ENCODE measurements around the gene CFAP99.

The CFAP99 gene

DNA sequence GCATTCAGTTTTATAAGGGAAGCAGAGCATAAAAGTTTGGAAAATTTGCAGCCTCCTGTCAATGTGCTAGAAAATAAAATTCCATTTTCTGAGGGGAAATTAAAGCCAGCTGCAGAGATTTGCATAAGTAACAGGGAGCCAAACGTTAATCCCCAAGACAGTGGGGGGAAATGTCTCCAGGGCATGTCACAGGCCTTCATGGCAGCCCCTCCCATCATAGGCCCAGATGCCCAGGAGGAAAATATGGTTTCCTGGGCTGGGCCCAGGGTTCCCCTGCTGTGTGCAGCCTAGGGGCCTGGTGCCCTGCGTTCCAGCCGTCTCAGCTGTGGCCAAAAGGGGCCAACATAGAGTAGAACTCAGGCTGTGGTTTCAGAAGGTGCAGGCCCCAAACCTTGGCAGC, 59.5 kb downstream of the CFAP99 start:
- DNase-seq = no peak

- DNase-seq = no peak
Measured at GRCh38 chr4:2480649-2481048, 61.9 kb downstream of the CFAP99 start.

- DNase-seq = no peak
Measured at GRCh38 chr4:2482192-2482591, 63.4 kb downstream of the CFAP99 start.

- no peak for DNase-seq
Measured at GRCh38 chr4:2482693-2483092, 63.9 kb downstream of the CFAP99 start.

DNA sequence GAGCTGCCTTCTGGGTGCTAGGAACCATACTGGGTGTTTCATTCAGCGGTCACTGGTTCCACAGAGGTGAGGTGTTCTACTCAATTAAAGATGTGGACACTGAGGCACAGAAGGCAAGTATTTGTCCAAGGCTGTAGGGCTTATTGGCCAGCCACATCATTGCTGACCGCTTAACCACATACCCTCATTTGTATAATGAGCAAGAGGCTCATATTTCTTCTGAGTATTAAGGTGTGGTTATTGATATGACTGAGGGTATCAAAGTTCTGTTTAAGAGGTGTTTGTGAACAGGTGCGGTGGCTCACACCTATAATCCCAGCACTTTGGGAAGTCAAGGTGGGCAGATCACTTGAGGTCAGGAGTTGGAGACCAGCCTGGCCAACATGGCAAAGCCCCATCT, 64.5 kb downstream of the CFAP99 start:
- DNase-seq = no peak

DNA sequence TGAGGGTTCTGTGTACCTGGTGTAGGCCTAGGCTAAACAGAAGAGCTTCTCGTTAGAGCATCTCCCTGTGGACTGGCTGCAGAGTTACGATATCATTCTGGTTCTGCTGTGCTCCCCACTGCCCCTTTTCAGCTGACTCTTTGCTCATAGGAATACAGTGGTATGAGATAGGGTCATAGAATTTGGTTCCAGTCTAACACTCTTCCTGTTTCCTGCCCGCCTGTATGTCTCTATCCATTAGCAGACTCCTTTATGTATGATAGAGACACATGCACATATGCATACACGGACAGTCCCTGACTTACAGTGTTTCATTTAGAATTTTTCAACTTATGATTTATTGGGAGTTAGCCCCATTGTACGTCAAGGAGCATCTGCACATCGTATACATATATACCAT, 65.4 kb downstream of the CFAP99 start:
- DNase-seq = no peak

GRCh38 chr4:2484993-2485392, 66.2 kb downstream of the CFAP99 start:
- peak; percentile 91 to 94 for DNase-seq

DNA sequence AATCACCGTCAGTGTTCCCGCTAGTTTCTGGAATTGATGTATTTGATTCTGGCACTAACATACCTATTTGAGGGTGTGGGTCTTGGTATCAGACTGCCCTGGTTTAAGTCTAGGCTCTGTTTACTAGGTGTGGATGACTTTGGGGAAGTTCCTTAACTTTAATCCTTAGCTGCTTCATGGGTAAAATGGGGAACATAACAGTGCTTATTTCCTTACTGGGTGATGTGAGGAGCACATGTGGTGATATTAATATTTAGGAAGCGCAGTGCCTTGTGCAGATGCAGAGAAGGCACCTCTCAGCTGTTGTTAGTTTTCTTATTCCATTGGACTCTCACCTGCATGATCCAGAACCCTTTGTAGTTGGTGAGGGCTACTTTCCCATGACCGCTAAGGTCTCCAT, 67.2 kb downstream of the CFAP99 start:
- peak in 1 of 2 experiments; percentile 25 for DNase-seq

DNA sequence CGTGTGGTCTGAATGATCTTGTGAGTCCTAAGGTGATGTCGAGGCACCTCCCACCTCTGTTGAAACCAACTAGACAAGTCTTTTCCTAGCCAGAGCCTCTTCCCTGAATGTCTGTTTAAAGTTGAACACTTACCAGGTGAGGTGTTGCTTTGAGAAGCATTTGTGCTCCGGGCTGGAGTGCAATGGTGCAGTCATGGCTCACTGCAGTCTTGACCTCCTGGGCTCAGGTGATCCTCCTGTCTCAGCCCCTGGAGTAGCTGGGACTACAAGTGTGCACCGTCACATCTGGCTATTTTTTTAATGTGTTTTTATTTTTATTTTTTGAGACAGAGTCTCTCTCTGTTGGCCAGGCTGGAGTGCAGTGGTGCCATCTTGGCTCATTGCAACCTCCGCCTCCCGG, 68.2 kb downstream of the CFAP99 start:
- no peak for DNase-seq

GRCh38 chr4:2487632-2488031, 68.9 kb downstream of the CFAP99 start:
- DNase-seq = no peak

DNA sequence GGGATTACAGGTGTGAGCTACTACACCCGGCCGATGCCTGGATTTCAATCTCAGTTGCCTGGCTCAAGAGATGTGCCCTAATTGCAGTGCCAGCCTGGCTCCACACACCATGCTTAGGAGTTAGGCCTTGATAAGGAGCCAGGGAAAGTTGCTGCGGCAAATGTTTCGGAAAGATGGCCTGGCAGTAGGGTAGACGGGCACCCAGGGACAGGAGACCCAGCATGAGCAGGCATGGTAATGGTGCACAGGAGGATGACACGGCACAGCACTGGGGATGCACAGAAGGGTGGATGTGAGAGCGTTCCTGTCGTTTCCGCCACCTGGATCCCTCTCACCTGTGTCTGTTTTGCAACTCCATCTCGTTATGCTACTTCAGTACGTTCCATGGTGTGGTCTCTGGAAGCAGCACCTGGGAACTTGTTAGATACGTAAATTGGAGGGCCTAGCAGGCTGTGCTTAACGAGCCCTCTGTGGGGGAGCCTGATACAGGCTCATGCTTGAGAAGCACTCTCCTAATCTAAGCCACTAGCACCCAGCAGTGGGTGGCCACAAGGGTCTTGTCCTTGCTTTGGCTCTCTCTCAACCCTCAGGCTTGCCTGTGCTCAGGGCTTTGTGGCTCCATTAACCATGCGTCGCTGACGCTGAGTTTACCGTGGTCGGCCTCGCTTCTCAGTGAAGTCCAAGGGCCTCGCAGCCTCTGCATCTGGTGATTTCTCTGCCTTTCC, 70.5 kb downstream of the CFAP99 start:
- DNase-seq = no peak

DNA sequence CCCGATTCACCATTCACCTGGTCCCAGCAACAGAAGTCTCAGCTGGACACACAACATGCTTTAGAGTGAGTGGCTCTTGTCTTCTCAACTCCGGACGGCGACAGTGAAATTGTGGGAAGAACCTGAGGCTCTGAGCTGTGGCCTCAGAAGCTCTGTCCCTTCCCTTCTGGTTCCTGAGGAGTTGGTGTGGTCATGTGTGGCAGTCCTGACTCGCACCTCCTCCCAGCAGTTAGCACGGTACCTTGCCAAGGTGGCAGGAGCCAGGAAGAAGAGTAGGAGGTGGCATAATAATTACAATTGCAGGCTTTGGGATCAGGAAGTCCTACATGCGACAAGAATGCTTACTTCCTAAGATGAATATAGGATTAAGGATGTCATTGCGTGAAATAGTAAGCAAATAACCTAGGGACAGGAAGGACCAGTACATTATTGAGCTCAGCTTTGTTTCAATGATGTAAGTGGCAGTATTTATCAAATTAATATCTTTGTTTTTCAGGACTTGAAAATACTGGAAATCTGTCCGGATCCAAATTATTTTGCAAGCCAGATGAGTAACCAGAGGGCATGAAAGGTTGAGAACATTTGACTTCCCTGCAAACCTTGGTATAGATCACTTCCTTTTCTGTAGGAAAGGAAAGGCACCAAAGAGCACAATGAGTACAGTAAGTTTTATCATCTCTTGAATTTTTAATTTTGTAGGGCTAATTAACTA, 71.2 kb downstream of the CFAP99 start:
- no peak for DNase-seq

GRCh38 chr4:2492970-2493369, 74.2 kb downstream of the CFAP99 start:
- no peak for DNase-seq

DNA sequence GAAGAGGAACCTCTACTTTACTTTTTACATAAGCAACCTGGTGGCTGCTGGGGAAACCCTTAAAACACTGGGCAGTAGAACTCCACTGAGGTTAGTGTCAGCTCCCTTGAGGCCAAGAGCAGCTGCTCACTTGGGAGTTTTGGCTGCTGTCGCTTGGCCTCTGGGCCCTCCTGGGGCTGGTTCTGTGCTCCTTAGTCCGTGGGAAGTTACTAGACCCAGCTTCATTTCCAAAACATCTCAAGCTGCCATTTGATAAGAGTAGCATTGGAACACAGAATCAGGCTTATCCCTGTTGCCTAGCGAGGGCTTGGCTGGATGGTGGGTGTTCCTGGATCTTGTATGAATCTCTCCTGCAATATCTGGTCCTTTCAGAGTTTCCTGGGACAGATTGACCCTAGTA, 76.2 kb downstream of the CFAP99 start:
- DNase-seq = no peak

- no peak for DNase-seq
Measured at GRCh38 chr4:2497324-2497723, 78.6 kb downstream of the CFAP99 start.

DNA sequence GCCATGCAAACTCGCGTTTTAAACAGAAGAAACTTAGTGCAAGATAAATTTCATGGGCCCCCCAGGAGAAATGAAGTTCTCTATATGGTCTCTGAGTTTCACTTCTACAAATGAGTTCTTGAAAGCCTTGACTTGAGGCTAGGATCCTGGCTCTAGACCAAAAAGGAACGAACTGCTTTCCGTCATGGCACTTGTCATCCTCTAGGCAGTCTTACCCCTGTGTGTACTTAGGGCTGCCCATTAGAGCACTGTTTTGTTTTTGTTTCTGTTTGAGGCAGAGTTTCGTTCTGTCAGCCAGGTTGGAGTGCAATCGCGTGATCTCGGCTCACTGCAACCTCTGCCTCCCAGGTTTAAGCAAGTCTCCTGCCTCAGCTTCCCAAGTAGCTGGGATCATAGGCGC, 79.2 kb downstream of the CFAP99 start:
- DNase-seq = no peak

- DNase-seq = no peak
Measured at GRCh38 chr4:2500547-2500946, 81.8 kb downstream of the CFAP99 start.

GRCh38 chr4:2501034-2501594, 82.4 kb downstream of the CFAP99 start:
- peak in 1 of 2 experiments; percentile 5 for DNase-seq

DNA sequence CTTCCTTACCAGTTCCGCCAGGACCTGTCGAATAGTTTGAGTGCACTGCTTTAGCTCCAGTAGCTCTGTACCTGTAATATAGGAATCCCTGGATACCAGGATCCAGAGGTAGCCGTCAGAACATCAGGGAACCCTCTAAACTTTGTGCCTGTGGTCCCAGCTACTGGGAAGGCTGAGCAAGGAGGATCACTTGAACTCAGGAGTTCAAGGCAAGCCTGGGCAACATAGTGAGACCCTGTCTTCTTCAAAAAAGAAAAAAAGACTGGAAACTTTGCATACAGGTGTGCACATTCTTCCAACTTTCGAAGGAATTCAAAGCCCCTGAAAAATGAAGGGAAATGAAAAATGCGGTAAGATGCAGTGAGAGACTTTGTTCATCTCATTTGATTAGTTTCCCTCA, 85.1 kb downstream of the CFAP99 start:
- DNase-seq = no peak

GRCh38 chr4:2507259-2507658, 88.5 kb downstream of the CFAP99 start:
- DNase-seq = no peak

DNA sequence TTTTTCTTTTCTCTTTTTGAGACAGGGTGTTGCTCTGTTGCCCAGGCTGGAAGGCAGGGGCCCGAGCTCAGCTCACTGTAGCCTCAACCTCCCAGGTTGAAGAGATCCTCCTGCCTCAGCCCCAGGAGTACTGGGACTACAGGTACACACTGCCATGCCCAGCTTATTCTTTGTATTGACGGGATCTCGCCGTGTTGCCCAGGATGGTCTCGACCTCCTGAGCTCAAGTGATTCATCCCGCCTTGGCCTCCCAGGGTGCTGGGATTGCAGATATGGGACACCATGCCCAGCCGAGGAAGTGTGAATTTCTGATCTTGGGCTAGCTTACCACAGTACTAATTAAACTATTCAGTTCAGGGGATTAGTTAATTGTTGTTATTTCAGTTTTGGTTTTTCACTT, 89.1 kb downstream of the CFAP99 start:
- no peak for DNase-seq

DNA sequence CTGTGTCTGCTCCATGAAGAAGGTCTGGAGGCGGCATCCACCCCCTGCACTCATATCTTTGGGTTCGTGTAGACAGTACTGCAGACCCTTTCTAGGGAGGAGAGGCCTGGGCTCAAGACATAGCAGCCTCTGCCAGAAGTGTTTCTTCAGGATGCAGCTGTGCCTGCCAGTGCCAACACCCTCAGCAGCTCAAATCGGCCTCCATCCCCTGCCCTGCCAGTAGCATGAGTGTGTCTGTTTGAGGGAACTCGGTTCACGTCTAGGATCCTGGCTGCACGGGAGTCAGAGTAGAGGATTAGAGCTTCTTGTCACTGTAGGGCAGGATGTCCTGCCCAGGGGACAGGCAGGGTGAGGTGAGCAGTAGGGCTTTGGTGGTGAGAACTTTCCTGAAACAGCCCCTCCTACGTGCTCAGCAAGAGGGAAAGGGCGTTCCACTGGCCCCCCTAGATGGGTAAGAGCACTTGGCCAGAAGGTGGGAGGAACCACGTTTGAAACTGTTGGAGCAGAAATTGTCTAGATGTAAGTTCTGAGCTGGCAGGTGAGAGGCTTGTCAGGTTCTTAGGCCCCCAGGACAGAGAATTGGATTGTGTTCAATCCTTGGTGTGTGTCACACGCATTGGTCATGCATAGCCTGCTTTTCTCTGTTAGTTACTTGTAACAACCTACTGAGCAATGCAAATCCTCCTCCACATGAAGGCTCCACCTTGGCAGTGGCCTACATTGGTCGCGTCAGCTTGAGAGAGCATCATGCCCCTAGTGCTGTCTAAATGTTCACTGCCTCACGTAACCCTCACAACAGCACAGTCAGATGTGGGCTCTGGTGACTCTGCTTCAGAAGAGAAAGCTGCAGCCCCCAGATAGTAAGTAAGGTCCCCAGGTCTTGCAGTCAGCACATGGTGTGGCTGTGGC, 91.8 kb downstream of the CFAP99 start:
- DNase-seq = no peak

DNA sequence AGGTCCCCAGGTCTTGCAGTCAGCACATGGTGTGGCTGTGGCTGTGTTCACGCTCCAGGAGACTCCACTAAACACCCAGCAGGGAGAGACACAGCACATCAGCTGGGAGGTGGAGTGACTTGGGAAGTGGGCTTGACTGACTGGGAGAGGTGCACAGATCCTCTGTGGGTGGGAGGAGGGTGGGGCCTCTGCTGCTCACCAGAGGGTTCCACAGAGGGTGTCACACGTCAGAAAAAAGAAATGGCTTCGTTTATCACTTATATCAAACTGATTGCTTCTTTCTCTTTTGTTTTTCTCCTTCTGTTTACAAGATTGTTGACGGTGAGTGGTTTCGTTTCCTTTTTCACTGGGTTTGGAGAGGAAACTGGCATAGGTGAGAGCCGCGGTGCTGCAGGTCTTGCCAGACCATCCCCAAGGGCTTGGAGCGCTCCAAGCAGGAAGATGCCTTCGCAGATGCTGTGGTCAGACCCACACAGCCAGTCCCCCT, 92.9 kb downstream of the CFAP99 start:
- no peak for DNase-seq
